GM04503 (cell line): ENCODE data around the gene PNPLA7.
"Not testable (repeated sequence)": the region's sequence is repeated elsewhere in the genome, so short reads cannot be mapped to it uniquely, and the experiment has no call there.

ENCODE experiments used
- DNase-seq: peaks from one replicate; pipeline ENCODE4 v3.0.0-alpha.2; 2012; ENCODE audit warnings: low read depth

The PNPLA7 gene

GRCh38 chr9:137478962-137479861 lies 71.0 kb downstream of the PNPLA7 start:
- DNase-seq, result no peak

GRCh38 chr9:137478613-137478961 lies 71.6 kb downstream of the PNPLA7 start:
- no peak for DNase-seq

DNA sequence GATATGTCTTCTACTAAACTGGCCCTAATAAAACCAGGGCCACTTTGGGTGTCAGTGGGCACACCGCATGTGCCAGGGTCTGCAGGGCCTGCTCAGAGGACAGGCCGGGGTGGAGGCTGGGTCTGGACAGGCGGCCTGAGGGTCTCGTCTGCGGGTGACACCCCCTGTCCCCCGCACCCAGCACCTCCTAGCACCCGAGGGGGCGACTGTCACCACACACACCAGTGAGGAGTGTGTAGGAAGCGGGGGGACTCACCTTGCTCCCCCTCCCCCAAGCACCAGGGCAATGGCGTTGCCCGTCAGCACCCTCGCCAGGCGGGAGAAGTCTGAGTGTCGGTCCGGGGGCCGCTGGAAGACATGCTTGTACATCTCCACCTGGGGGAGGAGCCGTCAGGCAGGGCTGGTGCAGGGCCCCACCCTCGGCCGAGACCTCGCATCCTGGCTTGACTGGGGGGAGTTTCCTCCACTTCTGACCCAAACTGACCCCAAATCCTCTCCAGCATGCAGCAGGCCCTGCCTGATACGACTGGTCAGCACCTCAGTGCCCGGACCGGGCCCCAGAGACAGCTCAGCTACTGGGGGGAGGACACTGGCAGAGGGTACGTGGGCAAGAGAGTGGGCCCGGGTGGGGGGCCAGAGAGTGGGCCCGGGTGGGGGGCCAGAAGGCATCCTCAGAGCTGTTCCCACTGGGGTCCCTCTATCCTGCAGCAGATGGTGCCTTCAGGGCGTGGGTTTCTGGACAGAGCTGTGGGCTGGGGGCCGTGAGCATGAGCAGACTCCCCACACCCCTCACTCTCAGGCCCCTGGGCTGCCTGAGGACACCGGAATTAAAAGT lies 72.2 kb downstream of the PNPLA7 start:
- DNase-seq, result no peak

GRCh38 chr9:137476856-137477255 lies 73.3 kb downstream of the PNPLA7 start:
- no peak for DNase-seq

GRCh38 chr9:137475666-137476065 lies 74.5 kb downstream of the PNPLA7 start:
- DNase-seq, result no peak

GRCh38 chr9:137474271-137474670 lies 75.9 kb downstream of the PNPLA7 start:
- no peak for DNase-seq

DNA sequence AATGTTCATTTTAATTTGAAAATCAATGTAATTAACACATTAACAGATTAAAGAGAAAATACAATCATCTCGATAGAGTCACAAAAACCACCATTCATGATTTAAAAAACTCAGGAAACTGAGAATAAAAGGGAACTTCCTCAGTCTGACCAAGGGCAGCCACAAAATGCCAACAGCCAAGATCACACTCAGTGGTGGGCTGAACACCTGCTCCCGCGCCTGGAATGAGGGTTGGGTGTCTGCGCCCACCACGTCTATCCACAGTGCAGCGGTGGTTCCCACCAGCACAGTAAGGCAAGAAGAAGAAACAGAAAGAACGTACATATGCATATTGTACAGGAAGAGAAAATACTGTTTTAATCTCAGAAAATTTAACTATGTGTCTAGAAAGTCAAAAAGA lies 79.4 kb downstream of the PNPLA7 start:
- DNase-seq, result no peak

DNA sequence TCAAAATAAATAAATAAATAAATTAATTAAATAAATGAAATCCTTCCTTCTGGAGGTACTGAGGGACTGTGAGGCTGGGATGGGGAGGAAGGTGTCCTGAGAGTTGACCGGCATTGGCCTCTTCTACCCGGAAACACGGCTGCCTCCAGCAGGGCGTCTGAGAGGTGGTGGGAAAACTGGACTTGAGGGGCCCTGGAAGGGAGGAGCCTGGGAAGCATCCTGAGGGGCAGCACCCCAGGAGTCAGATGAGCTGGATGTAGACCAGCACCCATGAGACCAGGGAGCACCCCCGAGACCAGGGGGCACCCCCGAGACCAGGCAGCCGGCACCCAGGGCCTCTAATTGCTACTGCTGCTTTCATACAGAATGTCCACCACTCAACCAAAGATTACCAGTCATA lies 82.3 kb downstream of the PNPLA7 start:
- DNase-seq, result no peak

DNA sequence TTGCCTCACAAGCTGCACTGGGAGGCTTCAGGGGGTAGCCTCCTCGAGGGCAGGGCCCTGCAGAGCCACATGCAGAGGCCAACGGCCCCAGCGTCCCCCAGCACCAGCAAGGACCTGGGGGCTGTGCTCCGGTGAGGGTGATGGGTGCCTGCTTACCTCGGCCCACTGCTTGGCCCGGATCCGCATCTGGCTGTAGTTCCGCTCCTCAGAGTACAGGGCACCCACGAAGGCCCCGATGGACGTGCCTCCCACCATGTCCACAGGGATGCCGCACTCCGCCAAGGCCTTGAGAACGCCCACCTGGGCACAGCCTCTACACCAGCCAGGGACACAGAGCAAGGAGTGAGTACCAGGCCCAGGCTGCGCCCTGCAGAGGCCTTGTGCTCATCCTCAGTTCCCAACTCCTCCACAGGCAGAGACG lies 83.0 kb downstream of the PNPLA7 start:
- no peak for DNase-seq

- DNase-seq, result not testable (repeated sequence)
Measured at GRCh38 chr9:137466389-137467085, 83.7 kb downstream of the PNPLA7 start.

DNA sequence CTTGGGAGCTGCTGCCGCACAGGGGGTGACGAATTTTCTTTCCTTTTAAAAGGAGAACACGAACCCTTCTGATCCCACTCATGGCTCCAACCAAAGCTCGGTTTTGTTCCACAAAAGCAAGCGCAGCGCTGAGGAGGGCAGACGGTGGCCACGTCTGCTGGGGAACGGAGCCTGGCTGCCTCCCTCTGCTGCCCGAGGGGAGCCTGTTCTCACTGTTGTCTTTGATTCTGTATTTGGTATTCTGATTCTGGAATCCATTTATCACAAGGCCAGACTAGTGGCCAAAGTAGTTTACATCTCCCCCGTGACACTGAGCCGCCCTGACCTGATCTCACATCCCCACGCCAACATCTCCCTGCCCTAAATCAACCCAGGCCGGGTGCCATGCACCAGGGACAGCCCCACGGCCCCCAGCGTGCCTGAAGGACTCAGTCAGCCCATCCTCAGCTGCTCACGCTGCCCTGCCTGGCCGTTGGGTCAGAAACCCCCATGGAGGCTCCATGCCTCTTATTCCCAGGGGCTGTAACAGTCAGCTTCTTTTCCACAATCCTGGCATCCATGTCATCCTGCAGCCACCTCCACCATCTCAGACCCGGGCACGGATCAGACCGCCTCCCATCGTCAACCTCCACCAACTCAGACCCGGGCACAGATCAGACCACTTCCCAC lies 84.3 kb downstream of the PNPLA7 start:
- DNase-seq, result no peak

DNA sequence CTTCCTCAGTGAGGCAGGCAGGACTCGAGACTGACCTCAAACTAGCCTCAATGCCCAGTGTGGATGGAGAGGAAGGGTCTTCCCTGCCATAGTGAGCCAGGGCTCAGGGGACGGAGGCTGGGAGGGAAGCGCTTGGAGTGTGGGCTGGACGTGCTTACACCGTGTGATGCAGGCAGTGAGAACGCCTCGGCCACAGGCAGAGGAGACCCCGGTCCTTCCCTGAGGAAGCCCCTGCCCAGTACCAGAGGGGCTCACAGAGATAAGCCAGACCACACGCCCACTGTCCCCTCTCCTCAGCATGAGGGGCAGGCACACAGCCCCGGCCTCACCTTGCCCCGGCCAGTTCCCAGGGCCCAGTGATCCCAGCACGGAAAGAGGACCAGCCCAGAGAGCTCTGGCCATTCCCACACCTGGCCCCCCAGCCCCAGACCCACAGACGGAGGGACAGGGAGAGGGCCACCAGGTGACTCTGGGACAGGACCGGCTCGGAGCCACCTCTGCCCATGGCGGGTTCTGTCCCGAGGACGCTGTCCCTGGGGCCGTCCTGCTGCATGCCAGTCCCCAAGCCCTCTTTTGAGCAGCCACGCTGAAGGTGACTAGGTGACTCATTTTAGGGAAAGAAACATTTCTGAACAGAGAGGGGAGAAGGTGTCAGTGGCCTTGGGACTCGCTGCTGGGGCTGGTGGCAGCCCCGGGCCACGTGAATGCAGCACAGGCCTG lies 85.0 kb downstream of the PNPLA7 start:
- DNase-seq, result no peak

GRCh38 chr9:137464291-137464999 lies 85.8 kb downstream of the PNPLA7 start:
- DNase-seq, result no peak

GRCh38 chr9:137463931-137464290 lies 86.3 kb downstream of the PNPLA7 start:
- no peak for DNase-seq

- no peak for DNase-seq
Measured at GRCh38 chr9:137462986-137463930, 86.9 kb downstream of the PNPLA7 start.

DNA sequence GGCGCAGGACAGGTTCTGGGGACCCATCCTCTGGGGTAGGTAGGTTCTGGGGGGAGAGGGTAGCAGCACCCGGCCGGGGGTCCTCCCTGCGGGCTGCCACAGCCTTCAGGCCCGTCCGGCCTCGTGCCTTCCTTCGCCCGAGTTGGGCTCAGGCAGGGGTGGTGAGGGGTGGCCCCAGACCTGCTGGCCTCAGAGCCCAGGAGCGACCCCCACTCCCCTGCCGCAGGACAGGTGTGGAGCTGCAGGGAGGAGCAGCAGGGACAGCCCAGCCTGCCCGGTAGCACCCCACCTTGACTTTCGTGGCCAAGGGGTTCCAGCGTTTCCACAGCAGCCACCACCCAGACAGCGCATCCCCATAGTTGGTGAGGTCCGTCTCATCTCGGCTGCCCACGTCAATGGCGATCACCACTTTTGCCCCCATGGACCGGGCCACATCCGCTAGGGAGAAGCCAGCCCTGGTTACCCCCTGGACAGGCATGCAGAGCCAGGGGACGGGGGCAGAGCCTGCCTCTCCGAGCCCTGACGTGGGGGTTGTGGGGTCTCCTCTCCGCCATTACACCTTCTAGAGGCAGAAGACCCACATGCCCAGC lies 87.7 kb downstream of the PNPLA7 start:
- DNase-seq, result no peak

DNA sequence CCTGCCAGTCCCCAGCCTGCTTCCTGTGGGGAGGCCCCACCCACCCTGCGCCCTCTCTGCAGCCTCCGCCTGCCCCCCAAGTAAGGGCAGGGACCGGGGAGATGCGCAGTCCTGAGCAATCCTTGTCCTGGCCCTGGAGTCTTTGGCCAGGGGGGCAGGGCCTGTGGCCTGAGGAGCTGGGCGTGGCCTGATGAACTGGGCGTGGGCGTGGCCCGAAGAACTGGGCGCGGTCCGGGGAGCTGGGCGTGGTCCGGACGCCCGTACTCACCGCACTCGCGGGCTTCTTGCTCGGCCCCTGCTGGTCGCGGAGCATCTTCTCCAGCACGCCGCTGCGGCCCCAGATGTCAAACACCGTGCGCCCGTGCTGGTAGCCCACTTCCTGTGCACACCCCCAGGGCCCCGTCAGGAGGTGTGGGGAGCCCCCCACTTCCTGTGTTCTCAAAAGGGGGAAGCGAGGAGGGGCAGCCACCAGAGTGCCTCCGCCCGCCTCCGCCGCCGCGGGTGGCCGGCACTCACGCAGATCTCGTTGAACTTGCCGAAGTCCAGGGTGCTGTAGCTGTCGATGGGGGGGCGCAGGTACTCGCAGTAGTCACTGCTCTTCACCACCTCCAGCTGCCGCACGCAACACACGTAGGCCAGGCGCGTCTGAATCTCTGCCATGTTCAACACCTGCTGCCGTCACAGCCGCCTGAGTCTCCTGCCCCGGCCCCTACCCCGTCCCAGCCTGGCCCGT lies 88.4 kb downstream of the PNPLA7 start:
- DNase-seq, result no peak

- no peak for DNase-seq
Measured at GRCh38 chr9:137461316-137461662, 88.9 kb downstream of the PNPLA7 start.
